Suprapubic skin (tissue), 4 donors: ENCODE results near the gene RNF111.

Experiments used
- CTCF ChIP-seq, 2 donors: fragments of 200-600 bp in 1 of 2; fragments of 450-650 bp in 1 of 2; sonication (generic) in 1 of 2; IDR thresholded peaks; one replicate each; pipeline ENCODE4 v1.5.1; 2016 to 2019; ENCODE audit warnings: antibody characterized with exemption in 2 of 2, mild to moderate bottlenecking in 1 of 2, moderate library complexity in 1 of 2
- EP300 ChIP-seq: sonication (generic); formaldehyde crosslinking; IDR thresholded peaks from one replicate; pipeline ENCODE4 v1.6.1; 2017; ENCODE audit warnings: antibody characterized with exemption
- POLR2A ChIP-seq, 2 donors: fragments of 450-650 bp; IDR thresholded peaks; one replicate each; pipeline ENCODE4 v1.6.1; 2017; ENCODE audit warnings: antibody characterized with exemption in 2 of 2, mild to moderate bottlenecking in 2 of 2, moderate library complexity in 2 of 2
- POLR2AphosphoS5 ChIP-seq, 3 donors: sonication (generic); formaldehyde crosslinking; IDR thresholded peaks; one replicate each; pipeline ENCODE4 v1.6.1; 2017; ENCODE audit warnings: antibody characterized with exemption in 3 of 3

- TF ChIP-seq CTCF (IDR thresholded peaks at IDR 0.05) (no peak), POLR2AphosphoS5 (IDR thresholded peaks at IDR 0.05) (no peak), POLR2A (IDR thresholded peaks at IDR 0.05) (no peak), EP300 (no peak)
Observed at GRCh38 chr15:59017449-59017848, 30.0 kb downstream of the RNF111 start.
